ENCODE results near the gene SKIC2. TPM values are rescaled to one million over a fixed set of nuclear protein-coding genes. Genes with fewer than 3 reads are reported as not detected.
"Not testable (repeated sequence)": the region's sequence is repeated elsewhere in the genome, so short reads cannot be mapped to it uniquely, and the experiment has no call there.

SKIC2 gene
- polyA plus RNA-seq, 4 donors, result 36.4 to 56.9 (median 45.8) TPM

- no peak for DNase-seq (ENCODE audit: low read depth in 4 of 4, low spot score in 2 of 4)
Observed at GRCh38 chr6:31968326-31968725, 9.4 kb downstream of the SKIC2 start.

- DNase-seq (ENCODE audit: low read depth in 4 of 4, low spot score in 2 of 4), result no peak
Observed at GRCh38 chr6:31968791-31969711, 10.1 kb downstream of the SKIC2 start.

GRCh38 chr6:31969712-31970603 is 11.0 kb downstream of the SKIC2 start:
- DNase-seq (ENCODE audit: low read depth in 4 of 4, low spot score in 2 of 4), result no peak

GRCh38 chr6:31970604-31971271 is 11.8 kb downstream of the SKIC2 start:
- no peak for DNase-seq (ENCODE audit: low read depth in 4 of 4, low spot score in 2 of 4)

GRCh38 chr6:31971279-31971992 is 12.5 kb downstream of the SKIC2 start:
- DNase-seq (ENCODE audit: low read depth in 4 of 4, low spot score in 2 of 4), result no peak

- DNase-seq (ENCODE audit: low read depth in 4 of 4, low spot score in 2 of 4), result peak; percentile 95 to 98 (median 97)
Observed at GRCh38 chr6:31971993-31972708, 13.2 kb downstream of the SKIC2 start, which contains the start of gene DXO. TSS of gene DXO (minus strand) at chr6:31972138. CDS start at chr6:31971675, 463 bp downstream.

- DNase-seq (ENCODE audit: low read depth in 4 of 4, low spot score in 2 of 4), result no peak
Observed at GRCh38 chr6:31972709-31973350, 13.9 kb downstream of the SKIC2 start.

GRCh38 chr6:31976065-31976464 is 17.1 kb downstream of the SKIC2 start:
- not testable (repeated sequence) for DNase-seq (ENCODE audit: low read depth in 4 of 4, low spot score in 2 of 4)

- no peak for DNase-seq (ENCODE audit: low read depth in 4 of 4, low spot score in 2 of 4)
Observed at GRCh38 chr6:31977816-31978431, 18.9 kb downstream of the SKIC2 start.

- no peak for DNase-seq (ENCODE audit: low read depth in 4 of 4, low spot score in 2 of 4)
Observed at GRCh38 chr6:31978831-31979230, 19.9 kb downstream of the SKIC2 start.

- DNase-seq (ENCODE audit: low read depth in 4 of 4, low spot score in 2 of 4), result no peak
Observed at GRCh38 chr6:31979238-31979898, 20.4 kb downstream of the SKIC2 start.

- not testable (repeated sequence) for DNase-seq (ENCODE audit: low read depth in 4 of 4, low spot score in 2 of 4)
Observed at GRCh38 chr6:31980195-31980876, 21.4 kb downstream of the SKIC2 start.

- DNase-seq (ENCODE audit: low read depth in 4 of 4, low spot score in 2 of 4), result not testable (repeated sequence)
Observed at GRCh38 chr6:31980998-31981397, 22.0 kb downstream of the SKIC2 start.

GRCh38 chr6:31981744-31982143 is 22.8 kb downstream of the SKIC2 start, which contains the start of gene C4A:
TSS of gene C4A (plus strand) at chr6:31982057. CDS start at chr6:31982108, 51 bp downstream.
- DNase-seq (ENCODE audit: low read depth in 4 of 4, low spot score in 2 of 4), result not testable (repeated sequence)

GRCh38 chr6:31989363-31989762 is 30.4 kb downstream of the SKIC2 start:
- not testable (repeated sequence) for DNase-seq (ENCODE audit: low read depth in 4 of 4, low spot score in 2 of 4)

- not testable (repeated sequence) for DNase-seq (ENCODE audit: low read depth in 4 of 4, low spot score in 2 of 4)
Observed at GRCh38 chr6:31994421-31994820, 35.4 kb downstream of the SKIC2 start.

- DNase-seq (ENCODE audit: low read depth in 4 of 4, low spot score in 2 of 4), result not testable (repeated sequence)
Observed at GRCh38 chr6:31996385-31996784, 37.4 kb downstream of the SKIC2 start.

Data from left renal cortex interstitium (tissue), 4 donors.